GM18499 (cell line): ENCODE data around the gene GATAD2A.
"Not testable (repeated sequence)": the region's sequence is repeated elsewhere in the genome, so short reads cannot be mapped to it uniquely, and the experiment has no call there.

ENCODE experiments used
- ATAC-seq: cut with Tn5 transposase; IDR thresholded peaks from one replicate; pipeline ENCODE4 v1.9.1; 2021; ENCODE audit warnings: moderate number of reproducible peaks; ENCODE audit not compliant: insufficient read depth, unreplicated experiment

Gene GATAD2A

DNA sequence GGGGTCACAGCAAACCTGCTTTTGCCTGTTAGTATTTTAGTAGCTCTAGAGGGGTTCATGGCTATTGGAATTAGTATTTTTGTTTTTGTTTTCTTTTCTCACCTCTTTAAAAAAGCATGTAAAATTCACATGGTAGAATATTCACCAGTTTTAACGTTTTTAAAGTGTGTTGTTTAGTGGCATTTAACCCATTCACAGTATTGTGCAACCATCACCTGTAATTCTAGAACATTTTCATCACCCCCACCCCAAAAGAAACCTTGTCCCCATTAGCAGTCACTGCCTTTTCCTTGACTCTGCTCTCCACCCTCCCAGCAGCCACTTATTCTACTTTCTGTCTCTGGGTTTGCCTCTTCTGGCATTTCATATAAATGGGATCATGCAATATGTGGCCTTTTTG is 39.8 kb downstream of the GATAD2A start:
- no peak for ATAC-seq

DNA sequence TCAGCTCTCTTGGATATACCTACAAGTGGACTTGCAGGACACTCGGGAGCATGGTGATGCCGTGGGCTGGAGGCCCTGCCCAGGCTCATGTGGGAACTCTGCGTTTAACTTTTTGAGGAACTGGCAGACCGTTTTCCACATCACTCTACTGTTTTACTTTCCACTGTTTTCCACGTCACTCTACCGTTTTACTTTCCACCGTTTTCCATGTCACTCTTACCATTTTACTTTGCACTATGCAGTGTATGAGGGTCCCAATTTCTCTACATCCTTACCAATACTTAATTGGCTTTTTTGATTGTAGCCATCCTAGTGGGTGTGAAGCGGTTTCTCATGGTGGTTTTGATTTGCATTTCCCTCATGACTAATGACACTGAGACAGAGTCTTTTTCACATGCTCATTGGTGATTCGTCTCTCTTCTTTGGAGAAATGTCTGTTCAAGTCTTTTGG is 40.5 kb downstream of the GATAD2A start:
- ATAC-seq = no peak

DNA sequence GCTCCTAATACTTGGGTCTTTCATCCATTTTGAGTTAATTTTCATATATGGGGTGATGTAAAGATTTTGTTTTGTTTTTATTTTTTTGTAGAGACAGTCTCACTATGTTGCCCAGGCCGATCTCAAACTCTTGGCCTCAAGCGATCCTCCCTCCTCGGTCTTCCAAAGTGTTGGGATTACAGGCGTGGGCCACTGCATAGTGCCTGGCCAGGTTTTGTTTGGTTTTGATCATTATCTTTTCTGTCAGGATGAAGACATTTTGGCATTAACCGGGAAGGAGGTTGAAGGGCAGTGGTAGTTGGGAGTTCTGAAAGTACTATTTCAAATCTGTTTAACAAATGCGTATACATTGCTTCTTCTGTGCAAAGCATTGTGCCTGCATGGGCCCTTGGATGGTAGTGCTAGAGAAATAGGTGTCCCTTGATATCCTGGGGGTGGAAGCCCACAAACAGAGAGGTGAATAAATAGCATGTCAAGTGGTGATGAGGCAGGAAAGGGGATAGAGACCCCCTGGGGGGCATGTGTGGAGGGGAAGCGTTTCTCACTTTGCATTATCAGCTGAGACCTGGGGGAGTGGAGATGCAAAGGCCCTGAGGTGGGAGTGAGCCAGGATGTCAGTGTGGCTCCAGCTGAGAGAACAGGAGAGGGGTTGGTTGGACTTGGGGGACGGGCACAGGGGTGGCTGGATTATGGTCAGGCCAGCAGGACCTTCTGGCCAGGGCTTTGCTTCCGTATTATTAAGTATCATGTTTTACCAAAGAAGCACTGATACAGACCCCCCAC is 41.4 kb downstream of the GATAD2A start:
- no peak for ATAC-seq

DNA sequence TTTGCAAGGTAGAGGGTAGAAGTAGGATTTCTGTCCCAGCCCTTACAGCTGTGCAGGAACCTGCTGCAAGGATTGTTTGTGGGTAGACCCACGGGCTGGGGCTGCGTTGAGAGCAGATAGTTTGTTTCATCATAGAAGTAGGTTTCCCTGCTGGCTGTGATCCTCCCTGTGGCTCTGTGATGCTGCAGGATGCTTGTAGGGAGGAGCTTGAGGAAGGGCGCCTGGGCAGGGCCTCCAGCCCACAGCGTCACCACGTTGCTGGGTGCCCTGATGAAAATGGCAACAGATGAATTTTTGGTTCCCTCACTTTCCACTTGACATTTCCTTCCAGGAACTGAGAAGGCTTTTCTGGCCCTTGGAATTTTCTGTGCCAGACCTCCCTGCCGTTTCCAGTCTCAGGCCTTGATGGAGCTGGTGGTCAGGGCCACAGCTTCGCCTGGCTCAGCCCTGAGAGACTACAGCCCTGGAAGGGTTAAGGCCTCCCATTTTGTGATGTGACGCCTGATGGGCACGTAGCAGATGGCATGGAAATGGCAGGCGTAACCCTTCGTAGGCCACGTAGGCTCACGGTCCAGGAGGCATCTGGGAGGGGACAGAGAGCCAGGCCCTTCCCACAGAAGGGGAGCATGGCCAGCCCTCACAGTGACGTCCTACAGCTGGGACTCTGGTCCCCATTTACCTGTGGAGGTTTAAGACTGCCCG is 42.2 kb downstream of the GATAD2A start:
- ATAC-seq = no peak

DNA sequence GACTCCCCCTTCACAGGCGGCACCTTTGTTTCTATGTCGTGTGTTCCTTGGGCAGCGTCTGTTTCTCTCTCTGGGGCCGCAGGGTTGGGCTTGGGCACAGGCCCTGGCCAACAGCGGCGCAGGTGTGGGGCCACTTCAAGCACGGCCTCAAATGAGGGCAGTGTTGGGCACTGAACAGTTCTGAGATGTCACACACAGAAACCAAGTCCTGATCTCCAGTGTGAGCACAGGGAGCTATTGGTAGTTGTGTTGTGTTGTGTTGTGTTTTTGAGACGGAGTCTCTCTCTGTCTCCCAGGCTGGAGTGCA is 42.7 kb downstream of the GATAD2A start:
- ATAC-seq = no peak

DNA sequence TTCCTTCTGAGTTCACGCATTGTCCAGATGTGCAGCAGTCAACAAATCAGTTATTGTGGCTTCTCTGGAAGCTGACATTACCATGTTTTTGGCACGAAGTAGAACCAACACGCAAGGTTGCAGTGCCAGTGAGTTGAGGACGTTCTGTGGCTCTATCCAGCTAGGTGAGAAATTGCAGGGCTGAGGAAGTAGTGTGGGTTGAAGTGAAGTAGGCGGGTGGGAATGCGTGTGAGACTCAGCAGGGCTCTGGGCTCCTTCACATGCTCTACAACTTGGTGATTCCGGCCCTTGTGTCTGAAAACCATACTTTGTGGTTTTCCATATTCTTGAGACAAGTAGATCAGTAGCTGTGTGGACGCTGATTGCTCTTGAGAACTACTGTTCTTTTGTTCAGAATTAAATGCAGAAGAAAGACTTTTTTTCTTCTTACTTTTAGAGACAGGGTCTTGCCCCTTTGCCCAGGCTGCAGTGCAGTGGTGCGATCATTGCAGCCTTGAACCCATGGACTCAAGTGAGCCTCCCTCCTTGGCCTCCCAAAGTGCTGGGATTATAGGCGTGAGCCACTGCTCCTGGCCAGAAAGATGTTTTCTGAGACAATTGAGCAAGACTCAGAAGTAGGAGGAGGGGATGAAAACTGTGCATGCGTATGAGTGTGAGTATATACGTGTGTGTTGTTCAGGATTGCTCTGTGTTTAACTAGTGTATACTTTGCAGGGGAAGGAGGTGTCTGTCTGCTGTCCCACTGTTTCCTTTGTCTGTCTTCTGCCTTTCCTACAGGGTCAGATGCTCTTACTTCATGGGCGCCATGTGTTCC is 46.2 kb downstream of the GATAD2A start:
- no peak for ATAC-seq

DNA sequence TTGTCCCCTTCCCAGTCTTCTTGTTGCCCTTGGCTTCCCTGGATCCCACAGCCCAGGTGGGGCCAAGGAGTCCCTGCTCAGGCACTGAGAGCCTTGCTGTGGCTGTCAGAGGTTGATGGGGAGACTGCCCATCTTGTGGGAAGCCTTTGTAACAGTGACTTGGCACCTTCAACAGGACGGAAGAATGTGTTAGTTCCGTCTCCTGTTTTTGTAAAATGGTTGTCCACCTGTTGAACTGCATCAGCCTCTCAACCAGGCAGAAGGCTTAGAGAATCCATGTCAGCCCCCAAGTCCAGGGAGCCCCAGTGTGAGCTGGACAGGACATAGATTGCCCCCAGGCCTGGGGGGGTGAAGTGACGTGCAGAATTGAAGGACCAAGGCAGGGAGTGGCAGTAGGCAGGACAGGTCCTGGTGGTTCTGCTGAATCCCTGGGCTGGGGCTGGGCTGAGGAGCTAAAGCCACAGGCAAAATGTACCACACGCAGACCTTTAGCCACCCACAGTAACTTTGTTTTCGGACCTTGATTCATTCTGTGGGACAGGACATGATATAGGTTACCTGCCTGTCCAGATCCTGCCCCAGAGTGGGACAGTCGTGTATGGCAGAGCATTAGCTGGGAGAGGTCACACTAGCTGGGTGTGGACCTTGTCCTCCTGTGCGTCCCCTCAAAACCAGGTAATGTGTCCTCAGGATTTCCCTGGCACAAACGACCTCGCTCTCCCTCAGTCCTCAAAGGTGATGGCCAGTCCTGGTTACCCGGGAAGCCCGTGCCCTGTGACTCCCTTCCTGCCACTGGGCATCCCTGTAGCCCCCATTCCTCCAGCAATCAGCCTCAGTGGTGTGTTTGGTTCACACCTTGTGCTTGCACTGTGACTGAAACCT is 47.0 kb downstream of the GATAD2A start:
- no peak for ATAC-seq

DNA sequence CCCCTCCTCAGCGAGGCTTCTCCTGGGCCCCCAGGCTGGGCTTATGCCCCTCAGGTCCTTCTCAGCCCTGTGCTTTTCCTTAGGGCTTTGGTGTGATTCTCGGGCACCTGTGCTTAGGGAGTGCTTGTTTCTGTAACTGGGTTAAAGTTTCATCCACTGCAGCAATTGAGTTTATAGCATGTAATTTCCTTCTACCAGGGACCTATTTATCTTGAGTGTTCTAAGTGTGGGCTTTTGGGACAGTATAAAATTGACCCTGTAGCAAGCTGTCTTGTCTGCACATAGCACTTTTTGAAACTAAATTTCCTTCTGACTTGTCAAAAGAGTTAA is 47.6 kb downstream of the GATAD2A start:
- no peak for ATAC-seq

DNA sequence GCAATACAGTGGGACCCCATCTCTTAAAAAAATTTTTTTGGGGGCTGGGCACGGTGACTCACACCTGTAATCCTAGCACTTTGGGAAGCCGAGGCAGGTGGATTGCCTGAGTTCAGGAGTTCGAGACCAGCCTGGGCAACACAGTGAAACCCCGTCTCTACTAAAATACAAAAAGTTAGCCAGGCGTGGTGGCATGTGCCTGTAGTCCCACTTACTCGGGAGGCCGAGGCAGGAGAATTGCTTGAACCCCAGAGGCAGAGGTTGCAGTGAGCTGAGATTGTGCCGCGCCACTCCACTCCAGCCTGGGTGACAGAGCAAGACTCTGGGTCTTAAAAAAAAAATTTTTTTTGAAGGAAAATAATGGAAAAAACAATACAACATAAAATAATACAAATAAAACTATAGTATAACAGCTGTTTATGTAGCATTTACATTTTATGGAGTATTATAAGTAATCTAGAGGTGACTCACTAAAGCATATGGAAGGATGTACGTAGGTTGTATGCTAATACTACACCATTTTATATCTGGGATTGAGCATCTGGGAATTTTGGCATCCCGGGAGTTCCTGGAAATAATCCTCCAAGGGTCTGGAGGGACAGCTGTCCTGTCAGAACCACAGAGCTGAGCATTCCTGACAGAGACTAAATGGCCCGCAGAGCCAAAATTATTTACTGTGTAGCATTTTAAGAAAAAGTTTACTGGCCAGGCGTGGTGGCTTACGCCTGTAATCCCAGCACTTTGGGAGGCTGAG is 49.9 kb downstream of the GATAD2A start:
- not testable (repeated sequence) for ATAC-seq

DNA sequence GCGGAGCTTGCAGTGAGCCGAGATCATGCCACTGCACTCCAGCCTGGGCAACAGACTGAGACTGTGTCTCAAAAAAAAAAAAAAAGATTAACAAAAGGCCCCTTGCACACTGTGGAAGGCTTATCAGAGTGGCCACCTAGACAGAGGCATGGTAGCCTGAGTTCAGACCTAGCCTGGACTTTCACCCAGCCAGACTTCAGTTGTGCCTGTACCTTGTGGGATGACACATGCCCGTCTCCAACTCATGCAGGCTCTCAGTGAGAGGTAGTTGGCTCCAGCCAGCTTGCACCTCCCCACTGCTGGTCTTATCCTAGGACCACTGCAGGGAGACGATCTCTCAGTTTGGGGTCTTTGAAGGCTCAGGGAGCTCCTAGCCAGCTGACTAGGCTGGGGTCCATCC is 52.2 kb downstream of the GATAD2A start:
- ATAC-seq = no peak

DNA sequence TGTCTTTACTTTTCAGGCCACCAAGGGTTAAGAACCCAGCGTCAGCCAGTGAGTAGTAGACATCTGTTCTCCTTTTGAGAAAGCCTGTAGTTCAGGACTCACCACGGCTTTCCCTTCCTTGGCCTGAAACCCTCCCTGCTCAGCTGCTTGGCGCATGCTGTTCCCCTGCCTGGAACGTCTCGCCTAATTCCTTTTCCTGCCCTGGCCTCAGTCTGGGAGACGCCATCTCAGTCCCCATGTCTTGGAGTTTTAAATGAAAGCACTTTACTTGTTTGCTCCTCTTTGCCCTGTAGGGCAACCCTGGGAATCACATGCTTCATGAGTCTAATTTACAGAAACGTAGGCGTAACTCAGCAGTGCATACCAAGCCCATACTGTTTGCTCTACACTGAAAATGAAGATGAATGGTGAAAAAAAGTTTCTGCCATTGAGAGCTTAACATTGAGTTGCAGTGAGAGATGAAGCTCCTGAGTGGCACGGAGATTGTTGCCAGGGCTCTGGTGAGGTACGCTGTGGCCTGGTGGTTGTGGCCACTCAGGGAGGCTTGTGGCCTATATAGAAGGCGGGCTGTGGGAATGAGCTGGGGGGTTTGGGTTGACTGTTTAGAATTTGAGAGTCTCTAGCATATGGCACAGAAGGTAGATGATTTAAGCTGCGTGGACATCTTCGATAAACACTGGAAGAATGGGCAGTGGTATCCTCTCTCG is 52.8 kb downstream of the GATAD2A start:
- ATAC-seq = no peak

DNA sequence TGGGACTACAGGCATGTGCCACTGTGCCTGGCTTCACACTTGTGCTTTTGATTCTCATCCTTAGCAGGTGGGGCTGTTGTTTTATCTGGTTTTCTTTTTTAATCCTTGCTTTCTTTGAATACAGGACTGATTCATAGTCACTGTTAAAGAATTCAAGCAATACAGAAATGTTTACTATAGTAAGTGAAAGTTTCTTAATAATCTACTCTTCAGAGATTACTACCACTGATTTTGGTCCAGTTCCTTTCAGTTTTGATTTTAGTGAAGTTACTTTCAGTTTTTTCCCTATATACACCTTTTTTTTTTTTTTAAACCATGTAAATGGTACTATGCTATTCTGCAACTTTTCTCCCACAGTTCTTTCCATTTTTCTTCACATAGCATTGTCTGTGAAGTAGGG is 53.6 kb downstream of the GATAD2A start:
- no peak for ATAC-seq

DNA sequence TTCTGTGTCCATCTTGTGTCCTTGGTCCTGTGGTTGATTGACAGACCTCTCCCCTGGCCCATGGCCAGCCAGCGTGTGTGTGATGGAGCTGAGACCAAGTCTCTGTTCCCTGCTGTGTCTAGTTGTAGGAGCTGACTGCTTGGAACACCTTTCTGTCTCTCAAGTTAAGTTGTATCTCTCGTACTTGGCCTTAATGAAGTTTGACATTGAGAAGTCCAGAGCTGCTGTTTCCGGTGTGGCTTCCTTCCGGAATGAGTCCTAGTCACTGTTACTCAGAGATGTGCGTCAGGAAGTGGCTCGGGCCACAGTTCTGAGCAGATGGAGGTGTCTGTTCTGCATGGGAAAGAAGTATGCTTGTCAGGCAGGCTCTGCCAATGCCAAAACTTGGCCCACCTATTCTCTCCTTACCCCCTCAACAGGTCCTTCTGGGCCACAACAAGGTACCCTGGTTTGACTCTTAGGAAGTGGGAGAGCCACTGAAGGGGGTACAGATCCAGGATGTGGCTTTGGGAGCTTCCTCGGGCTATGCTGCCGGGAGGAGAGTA is 54.3 kb downstream of the GATAD2A start:
- ATAC-seq = no peak

DNA sequence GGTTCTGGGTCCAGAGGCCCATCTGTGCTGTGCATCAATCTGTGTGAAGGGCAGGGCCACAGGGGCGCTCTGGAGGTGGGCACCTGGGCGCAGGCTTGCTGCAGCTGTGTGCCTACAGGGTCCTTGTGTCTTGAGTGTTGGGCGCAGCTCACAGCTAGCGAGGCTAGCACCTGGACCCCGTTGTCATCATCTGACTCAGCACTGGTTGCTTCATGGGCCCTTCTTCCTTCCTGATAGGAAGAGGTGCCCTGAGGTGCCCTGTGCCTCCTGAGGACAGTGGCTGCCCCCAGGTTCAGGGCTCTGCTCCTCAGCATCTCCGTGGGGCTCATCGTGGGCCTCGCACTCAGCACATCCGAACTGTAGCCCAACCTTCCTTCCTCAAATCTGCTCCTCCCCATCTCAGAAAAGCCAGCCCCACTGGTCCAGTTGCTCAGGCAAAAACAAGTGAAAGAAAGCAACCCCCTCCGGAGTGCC is 54.8 kb downstream of the GATAD2A start:
- ATAC-seq = no peak

DNA sequence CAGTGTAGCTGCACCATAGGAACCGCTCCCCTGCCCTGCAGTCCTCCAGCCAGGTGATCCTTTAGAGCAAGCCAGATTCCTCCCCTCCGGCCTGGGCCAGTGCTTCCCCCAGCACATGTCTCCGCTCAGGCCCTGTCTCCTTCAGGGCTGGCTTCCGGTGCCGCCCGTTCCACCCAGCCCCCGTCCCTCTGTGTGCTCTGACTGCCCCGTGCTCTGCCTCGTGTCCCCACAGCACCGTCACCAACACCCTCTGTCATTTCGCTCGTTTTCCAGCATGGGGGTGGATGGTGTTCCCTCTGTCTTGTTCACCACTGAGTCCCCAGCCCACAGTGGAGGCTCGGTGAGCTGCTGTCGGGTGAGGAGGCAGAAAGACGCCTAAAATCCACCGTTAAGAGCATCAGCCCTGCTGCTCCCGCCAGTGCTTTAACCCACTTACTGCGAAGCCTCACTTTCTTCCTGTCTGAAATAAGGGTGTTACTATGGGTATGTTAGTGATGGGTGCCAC is 55.3 kb downstream of the GATAD2A start:
- ATAC-seq = no peak

DNA sequence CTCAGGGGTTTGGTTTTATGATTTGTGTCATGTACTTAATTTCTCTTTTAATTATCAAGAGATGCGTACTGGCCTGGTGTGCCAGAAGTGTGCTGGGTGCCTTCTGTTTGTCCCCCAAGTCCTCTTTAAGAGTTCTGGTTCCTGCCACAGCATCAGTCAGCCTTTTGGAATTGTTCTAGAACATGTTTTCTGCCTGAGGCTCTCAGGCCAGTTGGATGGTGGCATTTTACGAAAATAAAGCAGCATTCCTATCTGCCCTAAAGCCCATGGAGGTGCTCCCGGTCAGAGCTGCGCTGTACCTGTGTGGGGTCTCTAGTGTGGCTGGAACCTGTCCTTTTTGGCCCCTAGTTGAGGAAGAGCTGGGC is 55.8 kb downstream of the GATAD2A start:
- no peak for ATAC-seq

DNA sequence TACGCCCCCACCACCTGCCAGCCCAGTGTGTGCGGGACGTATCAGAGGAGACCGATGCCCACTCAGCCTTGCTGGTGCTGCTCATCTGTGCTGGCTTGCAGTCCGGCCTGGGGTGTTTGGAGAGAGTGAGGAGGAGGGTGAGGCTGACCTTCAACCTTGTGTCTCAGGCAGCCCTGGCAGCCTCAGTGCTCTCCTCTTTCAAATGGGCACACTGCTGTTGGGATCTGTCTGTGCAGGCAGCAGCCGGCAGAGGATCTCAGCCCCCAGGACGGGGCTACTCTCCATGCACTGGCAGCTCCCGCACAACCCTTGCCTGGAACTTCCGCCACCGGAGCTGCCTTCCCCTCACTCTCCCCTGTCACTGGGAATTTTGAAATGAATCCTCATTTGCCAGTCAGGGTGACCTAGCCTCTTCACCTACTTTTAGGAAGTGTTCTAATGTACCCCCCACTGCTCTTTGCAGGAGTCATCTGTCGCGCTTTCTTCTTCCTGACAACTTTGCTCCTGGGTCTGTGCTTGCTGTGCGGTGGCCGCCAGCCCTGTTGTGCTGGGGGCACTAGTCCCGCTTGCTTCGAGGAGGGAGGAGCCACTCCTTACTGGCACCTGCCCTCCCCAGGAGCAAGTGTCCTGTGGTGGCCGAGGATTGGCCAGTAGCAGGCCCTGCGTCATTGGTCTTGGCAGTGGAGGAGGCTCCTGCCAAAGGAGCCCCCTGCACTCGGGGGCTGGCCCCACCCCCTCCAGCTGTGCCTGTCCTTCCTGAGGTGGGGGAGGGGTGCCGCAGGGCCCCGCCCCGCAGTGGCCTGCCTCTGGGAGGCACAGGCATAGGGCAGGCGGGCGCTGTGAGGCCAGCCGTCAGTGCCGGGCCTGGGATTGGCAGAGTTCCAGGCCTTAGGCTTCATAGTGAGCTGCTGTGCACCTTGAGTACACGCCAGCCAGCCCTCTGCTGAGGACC is 56.5 kb downstream of the GATAD2A start:
- no peak for ATAC-seq
